Chondrocyte (in vitro differentiated cells): ENCODE data around the gene PCDHGA6. TPM values are rescaled to one million over a fixed set of nuclear protein-coding genes. Genes with fewer than 3 reads are reported as not detected.

Experiments
- DNase-seq: peaks from one replicate; pipeline ENCODE4 v3.0.0; 2021; ENCODE audit warnings: mixed read lengths, low spot score
- H3K27ac Mint-ChIP-seq: one replicate; pipeline ENCODE4 v1.8.0; 2021; ENCODE audit warnings: mild to moderate bottlenecking, moderate library complexity, mixed read lengths; ENCODE audit not compliant: unreplicated experiment
- H3K27me3 Mint-ChIP-seq: 2 replicates; pipeline ENCODE4 v1.8.0; 2021; ENCODE audit warnings: low read depth, mixed read lengths
- H3K36me3 Mint-ChIP-seq: 2 replicates; pipeline ENCODE4 v1.8.0; 2021; ENCODE audit warnings: low read depth, mixed read lengths
- H3K4me1 Mint-ChIP-seq: 2 replicates; pipeline ENCODE4 v1.8.0; 2021; ENCODE audit warnings: low read depth, mild to moderate bottlenecking, mixed read lengths
- H3K4me3 Mint-ChIP-seq: one replicate; pipeline ENCODE4 v1.8.0; 2021; ENCODE audit warnings: mild to moderate bottlenecking, moderate library complexity, mixed read lengths; ENCODE audit not compliant: unreplicated experiment
- H3K9me3 Mint-ChIP-seq: 2 replicates; pipeline ENCODE4 v1.8.0; 2021; ENCODE audit warnings: low read depth, mixed read lengths
- CTCF ChIP-seq: fragments of 200-600 bp; sonication (generic); IDR thresholded peaks from 2 replicates; pipeline ENCODE4 v1.5.0; 2021; ENCODE audit warnings: antibody characterized with exemption, mild to moderate bottlenecking, moderate library complexity
- total RNA-seq: library from RNA; stranded (reverse); gene quantifications from 3 replicates; pipeline ENCODE4 v1.2.1, GENCODE V29; 2021

The PCDHGA6 gene
- total RNA-seq, 1 donor from 2014 or later: 0.45 TPM

GRCh38 chr5:141427783-141428426 lies 54.2 kb downstream of the PCDHGA6 start:
- Mint-ChIP-seq H3K27me3 (no peaks in the 10 kb centered on the region), H3K36me3 (peaks cover 60% of the 10 kb centered on the region), H3K9me3 (peaks cover 58% of the 10 kb centered on the region), H3K4me3 (no peak overlapping the region), H3K4me1 (no peaks in the 10 kb centered on the region), H3K27ac (no peak overlapping the region)
- DNase-seq: no peak
- no peak for TF ChIP-seq CTCF

Other genes with a start within 250 kb of the PCDHGA6 start
- 6.6 to 11.4 TPM (median 10.2 TPM) in 3 replicates for gene PCDHB5, start 238.7 kb upstream of the PCDHGA6 start, total RNA-seq
- gene PCDHB6, start 223.8 kb upstream of the PCDHGA6 start, total RNA-seq: 1.2 to 3.1 TPM (median 1.2 TPM) in 3 replicates
- 1.1 to 2.5 TPM (median 1.2 TPM) in 3 replicates for gene PCDHB7, start 201.2 kb upstream of the PCDHGA6 start, total RNA-seq
- 1.1 to 3.1 TPM (median 1.7 TPM) in 3 replicates for gene PCDHB8, start 196.1 kb upstream of the PCDHGA6 start, total RNA-seq
- gene PCDHB16, start 191.5 kb upstream of the PCDHGA6 start, total RNA-seq: 4.3 to 6.1 TPM (median 5.9 TPM) in 3 replicates
- gene PCDHB9, start 186.7 kb upstream of the PCDHGA6 start, total RNA-seq: 3.1 to 4.8 TPM (median 3.7 TPM) in 3 replicates
- 3.8 to 5.3 TPM (median 4.3 TPM) in 3 replicates for gene PCDHB10, start 181.5 kb upstream of the PCDHGA6 start, total RNA-seq
- gene PCDHB11, start 174.3 kb upstream of the PCDHGA6 start, total RNA-seq: 0.90 to 2.4 TPM (median 1.3 TPM) in 3 replicates
- gene PCDHB12, start 165.2 kb upstream of the PCDHGA6 start, total RNA-seq: 1.5 to 2.4 TPM (median 1.7 TPM) in 3 replicates
- 2.4 to 2.9 TPM (median 2.9 TPM) in 3 replicates for gene PCDHB13, start 160.0 kb upstream of the PCDHGA6 start, total RNA-seq
- gene PCDHB14, start 150.5 kb upstream of the PCDHGA6 start, total RNA-seq: 2.7 to 4.9 TPM (median 4.0 TPM) in 3 replicates
- gene PCDHB15, start 128.5 kb upstream of the PCDHGA6 start, total RNA-seq: 1.7 to 4.3 TPM (median 1.9 TPM) in 3 replicates
- 0.15 to 0.48 TPM (median 0.41 TPM) in 3 replicates for gene SLC25A2, start 69.8 kb upstream of the PCDHGA6 start, total RNA-seq
- 66.4 to 73.3 TPM (median 69.7 TPM) in 3 replicates for gene TAF7, start 53.1 kb upstream of the PCDHGA6 start, total RNA-seq
- 0.10 to 0.23 TPM (median 0.15 TPM) in 3 replicates for gene PCDHGA1, start 43.4 kb upstream of the PCDHGA6 start, total RNA-seq
- gene PCDHGA2, start 35.1 kb upstream of the PCDHGA6 start, total RNA-seq: 0.19 to 0.30 TPM (median 0.23 TPM) in 3 replicates
- gene PCDHGA3, start 30.1 kb upstream of the PCDHGA6 start, total RNA-seq: 0.12 to 0.51 TPM (median 0.28 TPM) in 3 replicates
- gene PCDHGB1, start 23.8 kb upstream of the PCDHGA6 start, total RNA-seq: 2.4 to 2.7 TPM (median 2.7 TPM) in 3 replicates
- gene PCDHGA4, start 18.9 kb upstream of the PCDHGA6 start, total RNA-seq: 0.72 to 1.4 TPM (median 0.94 TPM) in 3 replicates
- 0.95 to 1.8 TPM (median 1.0 TPM) in 3 replicates for gene PCDHGB2, start 13.9 kb upstream of the PCDHGA6 start, total RNA-seq
- gene PCDHGA5, start 9.7 kb upstream of the PCDHGA6 start, total RNA-seq: 0.15 to 0.48 TPM (median 0.27 TPM) in 3 replicates
- 0.21 to 0.36 TPM (median 0.30 TPM) in 3 replicates for gene PCDHGB3, start 3.6 kb upstream of the PCDHGA6 start, total RNA-seq
- gene PCDHGA7, start 8.9 kb downstream of the PCDHGA6 start, total RNA-seq: 0.17 to 0.31 TPM (median 0.28 TPM) in 3 replicates
- 12.6 to 14.2 TPM (median 14.2 TPM) in 3 replicates for gene PCDHGB4, start 13.8 kb downstream of the PCDHGA6 start, total RNA-seq
- 0.47 to 0.59 TPM (median 0.51 TPM) in 3 replicates for gene PCDHGA8, start 18.7 kb downstream of the PCDHGA6 start, total RNA-seq
- 1.0 to 1.6 TPM (median 1.1 TPM) in 3 replicates for gene PCDHGB5, start 24.1 kb downstream of the PCDHGA6 start, total RNA-seq
- 0.97 to 3.6 TPM (median 1.4 TPM) in 3 replicates for gene PCDHGA9, start 28.9 kb downstream of the PCDHGA6 start, total RNA-seq
- 52.4 to 64.2 TPM (median 56.8 TPM) in 3 replicates for gene PCDHGB6, start 34.1 kb downstream of the PCDHGA6 start, total RNA-seq
- 14.9 to 17.4 TPM (median 15.8 TPM) in 3 replicates for gene PCDHGA10, start 39.1 kb downstream of the PCDHGA6 start, total RNA-seq
- 3.5 to 5.4 TPM (median 4.3 TPM) in 3 replicates for gene PCDHGB7, start 43.8 kb downstream of the PCDHGA6 start, total RNA-seq
- 1.3 to 2.4 TPM (median 1.4 TPM) in 3 replicates for gene PCDHGA11, start 47.2 kb downstream of the PCDHGA6 start, total RNA-seq
- 0.64 to 2.2 TPM (median 0.75 TPM) in 3 replicates for gene PCDHGA12, start 56.6 kb downstream of the PCDHGA6 start, total RNA-seq
- gene PCDHGC3, start 102.1 kb downstream of the PCDHGA6 start, total RNA-seq: 68.9 to 91.8 TPM (median 90.8 TPM) in 3 replicates
- gene PCDHGC4, start 111.1 kb downstream of the PCDHGA6 start, total RNA-seq: 0.72 to 1.8 TPM (median 1.1 TPM) in 3 replicates
- 1.7 to 3.6 TPM (median 2.0 TPM) in 3 replicates for gene PCDHGC5, start 115.2 kb downstream of the PCDHGA6 start, total RNA-seq
- gene DIAPH1, start 245.1 kb downstream of the PCDHGA6 start, total RNA-seq: 44.1 to 56.2 TPM (median 44.9 TPM) in 3 replicates